ENCODE results near the gene CLEC20A. TPM values are rescaled to one million over a fixed set of nuclear protein-coding genes. Genes with fewer than 3 reads are reported as not detected.

CLEC20A gene
- total RNA-seq, 2 donors from 2014 or later: 0.33 to 1.5 TPM

GRCh38 chr1:178528228-178528952 lies 31.6 kb upstream of the CLEC20A start:
- WGBS, 2 experiments (ENCODE audit: insufficient coverage in 1 of 2, insufficient read length in 1 of 2): 91 to 93% methylated on average over 10 of the region's 10 CpGs
- no peak overlapping the region for H3K4me3 ChIP-seq (ENCODE audit: low read length)
- H3K36me3 ChIP-seq (ENCODE audit: control insufficient read depth, insufficient read depth, low read length): no peaks in the 10 kb centered on the region
- H3K27ac ChIP-seq (ENCODE audit: low read depth, low read length): no peak overlapping the region
- no peaks in the 10 kb centered on the region for H3K27me3 Mint-ChIP-seq (ENCODE audit: insufficient read depth)
- H3K9me3 ChIP-seq (ENCODE audit: control insufficient read depth, low read length): no peaks in the 10 kb centered on the region
- H3K36me3 Mint-ChIP-seq (ENCODE audit: low read depth): no peaks in the 10 kb centered on the region
- H3K4me1 Mint-ChIP-seq: no peaks in the 10 kb centered on the region
- no peak overlapping the region for H3K9ac ChIP-seq (ENCODE audit: extremely low read depth, low read length, poor library complexity, severe bottlenecking)
- no peak overlapping the region for H3K4me3 Mint-ChIP-seq
- H3K9me3 Mint-ChIP-seq: no peaks in the 10 kb centered on the region
- no peak overlapping the region for H3K27ac Mint-ChIP-seq
- TF ChIP-seq, protein P1, sequence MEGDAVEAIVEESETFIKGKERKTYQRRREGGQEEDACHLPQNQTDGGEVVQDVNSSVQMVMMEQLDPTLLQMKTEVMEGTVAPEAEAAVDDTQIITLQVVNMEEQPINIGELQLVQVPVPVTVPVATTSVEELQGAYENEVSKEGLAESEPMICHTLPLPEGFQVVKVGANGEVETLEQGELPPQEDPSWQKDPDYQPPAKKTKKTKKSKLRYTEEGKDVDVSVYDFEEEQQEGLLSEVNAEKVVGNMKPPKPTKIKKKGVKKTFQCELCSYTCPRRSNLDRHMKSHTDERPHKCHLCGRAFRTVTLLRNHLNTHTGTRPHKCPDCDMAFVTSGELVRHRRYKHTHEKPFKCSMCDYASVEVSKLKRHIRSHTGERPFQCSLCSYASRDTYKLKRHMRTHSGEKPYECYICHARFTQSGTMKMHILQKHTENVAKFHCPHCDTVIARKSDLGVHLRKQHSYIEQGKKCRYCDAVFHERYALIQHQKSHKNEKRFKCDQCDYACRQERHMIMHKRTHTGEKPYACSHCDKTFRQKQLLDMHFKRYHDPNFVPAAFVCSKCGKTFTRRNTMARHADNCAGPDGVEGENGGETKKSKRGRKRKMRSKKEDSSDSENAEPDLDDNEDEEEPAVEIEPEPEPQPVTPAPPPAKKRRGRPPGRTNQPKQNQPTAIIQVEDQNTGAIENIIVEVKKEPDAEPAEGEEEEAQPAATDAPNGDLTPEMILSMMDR (conservative IDR thresholded peaks at IDR 0.05): no peak
- peak; percentile 35 for DNase-seq
- H3K4me1 ChIP-seq (ENCODE audit: control insufficient read depth, insufficient read depth, low read length): no peaks in the 10 kb centered on the region
- H3K27me3 ChIP-seq (ENCODE audit: control insufficient read depth, insufficient read depth, low read length, poor library complexity, severe bottlenecking): no peaks in the 10 kb centered on the region

DNA sequence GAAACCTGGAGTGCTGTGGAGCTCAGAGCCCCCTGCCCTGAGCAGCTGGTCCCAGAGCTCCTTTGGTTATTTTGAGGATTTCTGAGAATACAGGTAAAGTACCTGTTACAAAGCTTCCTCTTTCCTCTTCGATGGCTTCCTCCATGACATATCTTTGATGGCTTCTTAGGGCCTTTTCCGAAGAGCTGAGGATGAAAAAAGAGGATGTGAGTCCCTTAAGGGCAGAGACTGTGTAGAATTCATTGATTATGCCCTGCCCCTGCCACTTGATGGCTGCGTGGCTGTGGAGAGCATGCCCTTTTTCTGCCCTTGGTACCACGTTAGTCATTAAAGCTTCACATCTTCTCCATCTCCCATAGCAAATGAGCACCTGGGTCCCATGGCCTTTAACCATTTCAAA lies 30.4 kb upstream of the CLEC20A start:
- H3K4me3 Mint-ChIP-seq: no peak overlapping the region
- Histone ChIP-seq H3K27me3 (ENCODE audit: control insufficient read depth, insufficient read depth, low read length, poor library complexity, severe bottlenecking) (no peaks in the 10 kb centered on the region), H3K9ac (ENCODE audit: extremely low read depth, low read length, poor library complexity, severe bottlenecking) (no peak overlapping the region), H3K4me3 (ENCODE audit: low read length) (no peak overlapping the region), H3K9me3 (ENCODE audit: control insufficient read depth, low read length) (no peaks in the 10 kb centered on the region), H3K36me3 (ENCODE audit: control insufficient read depth, insufficient read depth, low read length) (no peaks in the 10 kb centered on the region), H3K27ac (ENCODE audit: low read depth, low read length) (no peak overlapping the region), H3K4me1 (ENCODE audit: control insufficient read depth, insufficient read depth, low read length) (no peaks in the 10 kb centered on the region)
- H3K9me3 Mint-ChIP-seq: no peaks in the 10 kb centered on the region
- TF ChIP-seq, protein P1 (conservative IDR thresholded peaks at IDR 0.05): no peak
- no peak overlapping the region for H3K27ac Mint-ChIP-seq
- WGBS, 2 experiments (ENCODE audit: insufficient coverage in 1 of 2, insufficient read length in 1 of 2): 88 to 94% methylated on average over 3 to 4 of the region's 4 CpGs
- H3K27me3 Mint-ChIP-seq (ENCODE audit: insufficient read depth): no peaks in the 10 kb centered on the region
- DNase-seq: peak; percentile 20
- H3K36me3 Mint-ChIP-seq (ENCODE audit: low read depth): no peaks in the 10 kb centered on the region
- no peaks in the 10 kb centered on the region for H3K4me1 Mint-ChIP-seq

DNA sequence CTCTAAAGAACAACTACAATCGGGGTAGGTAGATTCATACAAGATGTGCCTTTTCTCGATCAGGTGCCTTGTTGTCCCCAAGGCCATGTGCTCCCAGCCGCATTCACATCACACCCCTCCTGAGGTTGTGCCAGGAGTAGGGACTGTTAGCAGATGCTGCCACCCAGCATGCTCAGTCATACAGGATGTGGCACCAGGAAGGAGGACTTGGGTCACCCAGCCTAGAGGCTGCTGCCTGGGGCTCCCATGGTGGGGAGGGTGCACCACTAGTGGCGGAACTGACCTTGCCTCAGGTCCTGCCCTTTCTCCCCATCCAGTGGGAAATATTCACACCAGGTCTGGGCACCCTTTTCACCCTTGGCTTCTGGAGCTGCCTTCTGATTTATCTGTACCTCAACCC lies 24.5 kb upstream of the CLEC20A start:
- no peaks in the 10 kb centered on the region for H3K36me3 ChIP-seq (ENCODE audit: control insufficient read depth, insufficient read depth, low read length)
- peaks cover 4% of the 10 kb centered on the region for H3K27me3 ChIP-seq (ENCODE audit: control insufficient read depth, insufficient read depth, low read length, poor library complexity, severe bottlenecking)
- no peaks in the 10 kb centered on the region for H3K4me1 ChIP-seq (ENCODE audit: control insufficient read depth, insufficient read depth, low read length)
- Mint-ChIP-seq H3K9me3 (no peaks in the 10 kb centered on the region), H3K4me1 (peaks cover 4% of the 10 kb centered on the region), H3K36me3 (ENCODE audit: low read depth) (no peaks in the 10 kb centered on the region), H3K27me3 (ENCODE audit: insufficient read depth) (no peaks in the 10 kb centered on the region), H3K4me3 (no peak overlapping the region), H3K27ac (no peak overlapping the region)
- 88 to 100% methylated on average over 3 to 4 of the region's 4 CpGs for WGBS, 2 experiments (ENCODE audit: insufficient coverage in 1 of 2, insufficient read length in 1 of 2)
- no peak for DNase-seq
- no peaks in the 10 kb centered on the region for H3K9me3 ChIP-seq (ENCODE audit: control insufficient read depth, low read length)
- no peak overlapping the region for H3K9ac ChIP-seq (ENCODE audit: extremely low read depth, low read length, poor library complexity, severe bottlenecking)
- no peak overlapping the region for H3K4me3 ChIP-seq (ENCODE audit: low read length)
- TF ChIP-seq, protein P1 (conservative IDR thresholded peaks at IDR 0.05): no peak
- H3K27ac ChIP-seq (ENCODE audit: low read depth, low read length): no peak overlapping the region

Measured in endodermal cell (in vitro differentiated cells).